ENCODE results near the gene WDR48.

WDR48 gene

GRCh38 chr3:39126532-39127071, 74.8 kb downstream of the WDR48 start:
- Histone ChIP-seq H3K36me3 (ENCODE audit: control insufficient read depth in 1 of 2, insufficient read depth in 2 of 2, low read length in 2 of 2) (peaks cover 0 to 4% of the 10 kb centered on the region in 2 donors), H3K9me3 (ENCODE audit: control insufficient read depth in 1 of 2, low read length in 2 of 2) (no peaks in the 10 kb centered on the region), H3K27ac (ENCODE audit: low read length) (no peak overlapping the region), H3K4me3 (ENCODE audit: low read depth in 1 of 2, low read length in 2 of 2) (no peak overlapping the region), H3K27me3 (ENCODE audit: low read depth, low read length) (no peaks in the 10 kb centered on the region), H3K4me1 (ENCODE audit: control insufficient read depth in 1 of 2, insufficient read depth in 2 of 2, low read length in 2 of 2) (peaks cover 0 to 4% of the 10 kb centered on the region in 2 donors)

GRCh38 chr3:39127269-39127907, 75.6 kb downstream of the WDR48 start:
- H3K27ac ChIP-seq (ENCODE audit: low read length), result no peak overlapping the region

GRCh38 chr3:39127908-39128304, 76.1 kb downstream of the WDR48 start:
- Histone ChIP-seq H3K27me3 (ENCODE audit: low read depth, low read length) (no peaks in the 10 kb centered on the region), H3K9me3 (ENCODE audit: control insufficient read depth in 1 of 2, low read length in 2 of 2) (no peaks in the 10 kb centered on the region), H3K4me3 (ENCODE audit: low read depth in 1 of 2, low read length in 2 of 2) (no peak overlapping the region), H3K36me3 (ENCODE audit: control insufficient read depth in 1 of 2, insufficient read depth in 2 of 2, low read length in 2 of 2) (peaks cover 0 to 5% of the 10 kb centered on the region in 2 donors), H3K27ac (ENCODE audit: low read length) (no peak overlapping the region), H3K4me1 (ENCODE audit: control insufficient read depth in 1 of 2, insufficient read depth in 2 of 2, low read length in 2 of 2) (peaks cover 0 to 4% of the 10 kb centered on the region in 2 donors)

More at GRCh38 chr3:39127269-39127907, 75.6 kb downstream of the WDR48 start:
- peaks cover 0 to 4% of the 10 kb centered on the region in 2 donors for H3K36me3 ChIP-seq (ENCODE audit: control insufficient read depth in 1 of 2, insufficient read depth in 2 of 2, low read length in 2 of 2)
- no peaks in the 10 kb centered on the region for H3K9me3 ChIP-seq (ENCODE audit: control insufficient read depth in 1 of 2, low read length in 2 of 2)
- H3K4me1 ChIP-seq (ENCODE audit: control insufficient read depth in 1 of 2, insufficient read depth in 2 of 2, low read length in 2 of 2), result peaks cover 0 to 4% of the 10 kb centered on the region in 2 donors
- no peak overlapping the region for H3K4me3 ChIP-seq (ENCODE audit: low read depth in 1 of 2, low read length in 2 of 2)
- no peaks in the 10 kb centered on the region for H3K27me3 ChIP-seq (ENCODE audit: low read depth, low read length)

- H3K9me3 ChIP-seq (ENCODE audit: control insufficient read depth in 1 of 2, low read length in 2 of 2), result no peaks in the 10 kb centered on the region
- H3K4me3 ChIP-seq (ENCODE audit: low read depth in 1 of 2, low read length in 2 of 2), result no peak overlapping the region
- H3K27ac ChIP-seq (ENCODE audit: low read length), result no peak overlapping the region
- H3K27me3 ChIP-seq (ENCODE audit: low read depth, low read length), result no peaks in the 10 kb centered on the region
- peaks cover 0 to 4% of the 10 kb centered on the region in 2 donors for H3K4me1 ChIP-seq (ENCODE audit: control insufficient read depth in 1 of 2, insufficient read depth in 2 of 2, low read length in 2 of 2)
- peaks cover 0 to 8% of the 10 kb centered on the region in 2 donors for H3K36me3 ChIP-seq (ENCODE audit: control insufficient read depth in 1 of 2, insufficient read depth in 2 of 2, low read length in 2 of 2)
These were observed 77.1 kb downstream of the WDR48 start for GRCh38 chr3:39128951-39129350.

- H3K9me3 ChIP-seq (ENCODE audit: control insufficient read depth in 1 of 2, low read length in 2 of 2), result no peaks in the 10 kb centered on the region
- H3K4me1 ChIP-seq (ENCODE audit: control insufficient read depth in 1 of 2, insufficient read depth in 2 of 2, low read length in 2 of 2), result peaks cover 0 to 4% of the 10 kb centered on the region in 2 donors
- peaks cover 0 to 8% of the 10 kb centered on the region in 2 donors for H3K36me3 ChIP-seq (ENCODE audit: control insufficient read depth in 1 of 2, insufficient read depth in 2 of 2, low read length in 2 of 2)
- H3K27me3 ChIP-seq (ENCODE audit: low read depth, low read length), result no peaks in the 10 kb centered on the region
- H3K27ac ChIP-seq (ENCODE audit: low read length), result no peak overlapping the region
- no peak overlapping the region for H3K4me3 ChIP-seq (ENCODE audit: low read depth in 1 of 2, low read length in 2 of 2)
These were observed 78.2 kb downstream of the WDR48 start for GRCh38 chr3:39130026-39130425.

GRCh38 chr3:39130693-39131265, 79.0 kb downstream of the WDR48 start:
- peaks cover 0 to 8% of the 10 kb centered on the region in 2 donors for H3K36me3 ChIP-seq (ENCODE audit: control insufficient read depth in 1 of 2, insufficient read depth in 2 of 2, low read length in 2 of 2)
- no peaks in the 10 kb centered on the region for H3K27me3 ChIP-seq (ENCODE audit: low read depth, low read length)
- no peak overlapping the region for H3K27ac ChIP-seq (ENCODE audit: low read length)

GRCh38 chr3:39132096-39133092, 80.6 kb downstream of the WDR48 start:
- H3K4me1 ChIP-seq (ENCODE audit: control insufficient read depth in 1 of 2, insufficient read depth in 2 of 2, low read length in 2 of 2), result no peaks in the 10 kb centered on the region
- H3K9me3 ChIP-seq (ENCODE audit: control insufficient read depth in 1 of 2, low read length in 2 of 2), result no peaks in the 10 kb centered on the region
- H3K27me3 ChIP-seq (ENCODE audit: low read depth, low read length), result no peaks in the 10 kb centered on the region
- H3K36me3 ChIP-seq (ENCODE audit: control insufficient read depth in 1 of 2, insufficient read depth in 2 of 2, low read length in 2 of 2), result peaks cover 0 to 14% of the 10 kb centered on the region in 2 donors
- H3K27ac ChIP-seq (ENCODE audit: low read length), result no peak overlapping the region
- H3K4me3 ChIP-seq (ENCODE audit: low read depth in 1 of 2, low read length in 2 of 2), result no peak overlapping the region

More at GRCh38 chr3:39130693-39131265, 79.0 kb downstream of the WDR48 start:
- H3K4me3 ChIP-seq (ENCODE audit: low read depth in 1 of 2, low read length in 2 of 2), result no peak overlapping the region
- H3K4me1 ChIP-seq (ENCODE audit: control insufficient read depth in 1 of 2, insufficient read depth in 2 of 2, low read length in 2 of 2), result peaks cover 0 to 3% of the 10 kb centered on the region in 2 donors
- no peaks in the 10 kb centered on the region for H3K9me3 ChIP-seq (ENCODE audit: control insufficient read depth in 1 of 2, low read length in 2 of 2)

- Histone ChIP-seq H3K27me3 (ENCODE audit: low read depth, low read length) (no peaks in the 10 kb centered on the region), H3K27ac (ENCODE audit: low read length) (no peak overlapping the region), H3K4me1 (ENCODE audit: control insufficient read depth in 1 of 2, insufficient read depth in 2 of 2, low read length in 2 of 2) (no peaks in the 10 kb centered on the region), H3K36me3 (ENCODE audit: control insufficient read depth in 1 of 2, insufficient read depth in 2 of 2, low read length in 2 of 2) (peaks cover 5 to 19% of the 10 kb centered on the region in 2 donors), H3K9me3 (ENCODE audit: control insufficient read depth in 1 of 2, low read length in 2 of 2) (no peaks in the 10 kb centered on the region), H3K4me3 (ENCODE audit: low read depth in 1 of 2, low read length in 2 of 2) (no peak overlapping the region)
These were observed 81.3 kb downstream of the WDR48 start for GRCh38 chr3:39133093-39133490.

GRCh38 chr3:39133822-39134221, 82.0 kb downstream of the WDR48 start:
- H3K27me3 ChIP-seq (ENCODE audit: low read depth, low read length), result no peaks in the 10 kb centered on the region
- peaks cover 0 to 1% of the 10 kb centered on the region in 2 donors for H3K4me1 ChIP-seq (ENCODE audit: control insufficient read depth in 1 of 2, insufficient read depth in 2 of 2, low read length in 2 of 2)
- no peak overlapping the region for H3K4me3 ChIP-seq (ENCODE audit: low read depth in 1 of 2, low read length in 2 of 2)
- peaks cover 5 to 17% of the 10 kb centered on the region in 2 donors for H3K36me3 ChIP-seq (ENCODE audit: control insufficient read depth in 1 of 2, insufficient read depth in 2 of 2, low read length in 2 of 2)
- H3K27ac ChIP-seq (ENCODE audit: low read length), result no peak overlapping the region
- H3K9me3 ChIP-seq (ENCODE audit: control insufficient read depth in 1 of 2, low read length in 2 of 2), result no peaks in the 10 kb centered on the region

- H3K4me1 ChIP-seq (ENCODE audit: control insufficient read depth in 1 of 2, insufficient read depth in 2 of 2, low read length in 2 of 2), result peaks cover 0 to 6% of the 10 kb centered on the region in 2 donors
- H3K27ac ChIP-seq (ENCODE audit: low read length), result no peak overlapping the region
- H3K9me3 ChIP-seq (ENCODE audit: control insufficient read depth in 1 of 2, low read length in 2 of 2), result no peaks in the 10 kb centered on the region
- no peaks in the 10 kb centered on the region for H3K27me3 ChIP-seq (ENCODE audit: low read depth, low read length)
- peaks cover 5 to 14% of the 10 kb centered on the region in 2 donors for H3K36me3 ChIP-seq (ENCODE audit: control insufficient read depth in 1 of 2, insufficient read depth in 2 of 2, low read length in 2 of 2)
- no peak overlapping the region for H3K4me3 ChIP-seq (ENCODE audit: low read depth in 1 of 2, low read length in 2 of 2)
These were observed 82.5 kb downstream of the WDR48 start for GRCh38 chr3:39134305-39134704.
